Measurements from ENCODE around the gene PPP1R11. TPM values are rescaled to one million over a fixed set of nuclear protein-coding genes. Genes with fewer than 3 reads are reported as not detected.

The PPP1R11 gene
- total and polyA plus RNA-seq, 2 of the 13 experiments (the other 11 are each of a cell fraction or from before 2014, with no cell fraction given) = 32.1 to 58.9 TPM

DNA sequence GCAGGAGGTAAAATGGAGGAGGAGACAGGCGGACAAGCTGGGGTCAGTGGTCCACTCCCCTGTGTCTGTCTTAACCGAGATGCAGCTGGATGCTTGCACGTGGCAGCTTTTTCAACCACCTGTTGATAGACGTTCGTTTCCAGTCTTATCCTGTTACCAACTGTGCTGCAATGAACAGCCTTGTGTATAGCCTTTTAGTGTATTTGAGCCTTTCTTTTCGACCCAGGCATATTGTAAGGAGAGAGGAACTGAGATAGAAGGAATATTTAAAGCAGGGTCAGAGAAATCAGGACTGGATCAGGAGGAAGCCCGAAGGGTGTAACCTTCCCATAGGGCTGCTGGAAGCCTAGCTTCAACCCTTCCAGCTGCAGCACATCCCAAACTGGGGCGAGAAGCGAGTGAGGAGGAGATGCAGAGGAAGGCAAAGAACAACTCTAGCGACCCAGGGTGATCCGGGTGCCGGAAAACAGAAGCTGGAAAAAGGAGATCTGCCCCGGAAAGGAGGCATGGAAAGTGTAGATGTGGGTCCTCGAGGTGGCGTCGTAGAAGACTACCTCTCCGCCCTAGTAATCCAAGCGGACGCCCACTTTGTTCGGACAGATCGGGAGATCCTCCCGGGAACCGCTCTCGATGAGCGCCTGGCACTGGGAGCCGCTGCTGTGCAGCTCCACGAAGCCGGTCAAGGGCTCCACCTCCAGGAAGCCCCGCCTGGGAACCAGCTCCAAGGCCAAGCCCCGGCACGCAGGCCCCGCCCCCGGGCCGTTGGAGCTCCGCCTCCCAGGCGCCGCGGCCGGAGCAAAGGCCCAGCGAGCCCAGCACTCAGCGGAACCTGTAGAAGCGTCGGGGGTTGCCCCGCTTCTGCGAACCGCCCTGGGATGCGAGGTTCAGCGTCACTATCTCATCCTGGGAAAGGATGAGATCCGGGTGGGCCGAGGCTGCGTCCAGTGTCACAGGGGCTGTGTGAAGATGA, 34.7 kb downstream of the PPP1R11 start (continued):
- peak; percentile 83; the same call in 1 of the 2 replicates for TF ChIP-seq ARID4A (CRISPR knock-in tag; IDR thresholded peaks at IDR 0.05; ENCODE audit: borderline replicate concordance)
- TF ChIP-seq, protein P1, sequence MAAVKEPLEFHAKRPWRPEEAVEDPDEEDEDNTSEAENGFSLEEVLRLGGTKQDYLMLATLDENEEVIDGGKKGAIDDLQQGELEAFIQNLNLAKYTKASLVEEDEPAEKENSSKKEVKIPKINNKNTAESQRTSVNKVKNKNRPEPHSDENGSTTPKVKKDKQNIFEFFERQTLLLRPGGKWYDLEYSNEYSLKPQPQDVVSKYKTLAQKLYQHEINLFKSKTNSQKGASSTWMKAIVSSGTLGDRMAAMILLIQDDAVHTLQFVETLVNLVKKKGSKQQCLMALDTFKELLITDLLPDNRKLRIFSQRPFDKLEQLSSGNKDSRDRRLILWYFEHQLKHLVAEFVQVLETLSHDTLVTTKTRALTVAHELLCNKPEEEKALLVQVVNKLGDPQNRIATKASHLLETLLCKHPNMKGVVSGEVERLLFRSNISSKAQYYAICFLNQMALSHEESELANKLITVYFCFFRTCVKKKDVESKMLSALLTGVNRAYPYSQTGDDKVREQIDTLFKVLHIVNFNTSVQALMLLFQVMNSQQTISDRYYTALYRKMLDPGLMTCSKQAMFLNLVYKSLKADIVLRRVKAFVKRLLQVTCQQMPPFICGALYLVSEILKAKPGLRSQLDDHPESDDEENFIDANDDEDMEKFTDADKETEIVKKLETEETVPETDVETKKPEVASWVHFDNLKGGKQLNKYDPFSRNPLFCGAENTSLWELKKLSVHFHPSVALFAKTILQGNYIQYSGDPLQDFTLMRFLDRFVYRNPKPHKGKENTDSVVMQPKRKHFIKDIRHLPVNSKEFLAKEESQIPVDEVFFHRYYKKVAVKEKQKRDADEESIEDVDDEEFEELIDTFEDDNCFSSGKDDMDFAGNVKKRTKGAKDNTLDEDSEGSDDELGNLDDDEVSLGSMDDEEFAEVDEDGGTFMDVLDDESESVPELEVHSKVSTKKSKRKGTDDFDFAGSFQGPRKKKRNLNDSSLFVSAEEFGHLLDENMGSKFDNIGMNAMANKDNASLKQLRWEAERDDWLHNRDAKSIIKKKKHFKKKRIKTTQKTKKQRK (IDR thresholded peaks at IDR 0.05; ENCODE audit: low read length) = no peak
- TF ChIP-seq NR2C2 (CRISPR knock-in tag; IDR thresholded peaks at IDR 0.05; ENCODE audit: borderline replicate concordance) = 0 out of 2 replicates have a peak, but pooled peaks have one; percentile 12
- 0 out of 2 replicates have a peak, but pooled peaks have one; percentile 28 for TF ChIP-seq RFX3 (CRISPR knock-in tag; IDR thresholded peaks at IDR 0.05)
- 0 out of 2 replicates have a peak, but pooled peaks have one; percentile 29 for TF ChIP-seq ZNF576 (CRISPR knock-in tag; IDR thresholded peaks at IDR 0.05)
- TF ChIP-seq ZBTB34 (CRISPR knock-in tag; IDR thresholded peaks at IDR 0.05) = 0 out of 2 replicates have a peak, but pooled peaks have one; percentile 18
- TF ChIP-seq MIER2 (CRISPR knock-in tag; IDR thresholded peaks at IDR 0.05) = no peak; the same call in 1 of the 2 replicates
- TF ChIP-seq PAX8 (CRISPR knock-in tag; IDR thresholded peaks at IDR 0.05; ENCODE audit: borderline replicate concordance) = no peak
- no peak; the same call in 1 of the 2 replicates for TF ChIP-seq GFI1 (CRISPR knock-in tag; IDR thresholded peaks at IDR 0.05; ENCODE audit: borderline replicate concordance)
- TF ChIP-seq, protein P2, sequence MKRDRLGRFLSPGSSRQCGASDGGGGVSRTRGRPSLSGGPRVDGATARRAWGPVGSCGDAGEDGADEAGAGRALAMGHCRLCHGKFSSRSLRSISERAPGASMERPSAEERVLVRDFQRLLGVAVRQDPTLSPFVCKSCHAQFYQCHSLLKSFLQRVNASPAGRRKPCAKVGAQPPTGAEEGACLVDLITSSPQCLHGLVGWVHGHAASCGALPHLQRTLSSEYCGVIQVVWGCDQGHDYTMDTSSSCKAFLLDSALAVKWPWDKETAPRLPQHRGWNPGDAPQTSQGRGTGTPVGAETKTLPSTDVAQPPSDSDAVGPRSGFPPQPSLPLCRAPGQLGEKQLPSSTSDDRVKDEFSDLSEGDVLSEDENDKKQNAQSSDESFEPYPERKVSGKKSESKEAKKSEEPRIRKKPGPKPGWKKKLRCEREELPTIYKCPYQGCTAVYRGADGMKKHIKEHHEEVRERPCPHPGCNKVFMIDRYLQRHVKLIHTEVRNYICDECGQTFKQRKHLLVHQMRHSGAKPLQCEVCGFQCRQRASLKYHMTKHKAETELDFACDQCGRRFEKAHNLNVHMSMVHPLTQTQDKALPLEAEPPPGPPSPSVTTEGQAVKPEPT (CRISPR knock-in tag; IDR thresholded peaks at IDR 0.05; ENCODE audit: low read depth) = peak; percentile 47; the same call in 1 of the 2 replicates
- TF ChIP-seq FOXP1 (IDR thresholded peaks at IDR 0.05) = no peak
- no peak for TF ChIP-seq FOXP1 (CRISPR knock-in tag; IDR thresholded peaks at IDR 0.05)
- TF ChIP-seq ZNF510 (CRISPR knock-in tag; IDR thresholded peaks at IDR 0.05; ENCODE audit: low read depth) = no peak; the same call in none of the 2 replicates
- TF ChIP-seq ERF (CRISPR knock-in tag; IDR thresholded peaks at IDR 0.05) = peak; percentile 96
- TF ChIP-seq ZFP41 (CRISPR knock-in tag; IDR thresholded peaks at IDR 0.05; ENCODE audit: borderline replicate concordance) = peak; percentile 59; the same call in 1 of the 2 replicates
- TF ChIP-seq ZNF790 (CRISPR knock-in tag; IDR thresholded peaks at IDR 0.05; ENCODE audit: borderline replicate concordance) = no peak
